Hippocampal formation (tissue), 2 donors: ENCODE measurements around the gene ABLIM2.

Experiments
- DNase-seq, 2 donors: peaks; one replicate each; lab custom pipeline; 2025; lab: John Stamatoyannopoulos, UW

Gene ABLIM2

GRCh38 chr4:7981738-7982394 is 176.7 kb downstream of the ABLIM2 start:
- no peak for DNase-seq

GRCh38 chr4:7980036-7980435 is 178.6 kb downstream of the ABLIM2 start:
- no peak for DNase-seq

GRCh38 chr4:7979652-7979968 is 179.0 kb downstream of the ABLIM2 start:
- DNase-seq = no peak

GRCh38 chr4:7978907-7979651 is 179.5 kb downstream of the ABLIM2 start:
- no peak for DNase-seq

- no peak for DNase-seq
Observed at GRCh38 chr4:7978489-7978888, 180.1 kb downstream of the ABLIM2 start.

DNA sequence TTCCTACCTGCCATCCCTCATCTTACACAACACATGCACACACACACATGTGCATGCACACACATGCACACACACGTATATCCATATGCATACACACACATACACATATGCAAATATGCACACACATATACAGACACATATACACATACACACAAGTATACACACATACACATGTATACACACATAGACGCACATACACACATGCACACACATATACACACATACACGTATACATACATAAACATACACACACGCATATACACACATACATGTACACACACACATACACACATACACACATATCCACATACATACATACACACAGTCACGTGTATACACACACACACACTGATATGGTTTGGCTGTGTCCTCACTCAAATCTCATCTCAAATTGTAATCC is 182.0 kb downstream of the ABLIM2 start:
- no peak for DNase-seq

GRCh38 chr4:7976025-7976424 is 182.6 kb downstream of the ABLIM2 start:
- no peak for DNase-seq

DNA sequence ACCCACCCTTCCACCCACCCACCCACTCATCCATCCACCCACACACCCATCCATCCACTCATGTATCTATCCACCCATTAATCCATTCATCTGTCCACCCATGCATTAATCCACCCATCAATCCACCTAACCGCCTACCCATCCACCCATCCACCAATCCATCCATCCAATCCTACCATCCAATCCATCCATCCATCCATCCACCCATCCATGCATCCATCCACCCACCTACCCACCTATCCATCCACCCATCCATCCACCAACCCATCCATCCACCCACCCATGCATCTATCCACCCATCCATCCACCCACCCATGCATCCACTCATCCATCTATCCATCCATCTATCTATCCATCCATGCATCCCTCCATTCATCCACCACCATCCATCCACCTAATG is 184.2 kb downstream of the ABLIM2 start:
- no peak for DNase-seq

DNA sequence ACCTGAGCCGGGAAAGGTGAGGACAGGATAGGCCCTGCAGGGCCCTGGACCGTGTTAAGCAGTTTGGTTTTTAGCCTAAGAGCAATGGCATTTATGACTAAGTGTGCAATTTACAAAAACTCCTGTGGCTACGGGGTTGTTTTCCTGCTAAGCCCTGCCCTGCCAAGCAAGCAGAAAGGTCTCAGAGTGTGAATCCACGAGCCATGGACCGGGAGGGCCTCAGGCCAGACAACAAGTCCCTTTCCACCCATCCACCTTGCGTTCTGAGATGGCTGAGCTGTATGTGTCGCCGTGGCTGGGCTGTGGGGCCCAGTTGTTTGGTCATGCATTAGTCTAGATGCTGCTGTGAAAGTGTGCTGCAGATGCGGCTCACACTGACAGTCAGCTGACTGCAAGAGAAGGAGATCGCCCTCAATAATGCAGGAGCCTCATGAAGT is 185.1 kb downstream of the ABLIM2 start:
- no peak for DNase-seq

GRCh38 chr4:7971881-7972500 is 186.6 kb downstream of the ABLIM2 start:
- DNase-seq = no peak

- DNase-seq = no peak
Observed at GRCh38 chr4:7971159-7971631, 187.4 kb downstream of the ABLIM2 start.

GRCh38 chr4:7970361-7970946 is 188.2 kb downstream of the ABLIM2 start:
- DNase-seq = no peak

- no peak for DNase-seq
Observed at GRCh38 chr4:7968262-7968896, 190.2 kb downstream of the ABLIM2 start.

DNA sequence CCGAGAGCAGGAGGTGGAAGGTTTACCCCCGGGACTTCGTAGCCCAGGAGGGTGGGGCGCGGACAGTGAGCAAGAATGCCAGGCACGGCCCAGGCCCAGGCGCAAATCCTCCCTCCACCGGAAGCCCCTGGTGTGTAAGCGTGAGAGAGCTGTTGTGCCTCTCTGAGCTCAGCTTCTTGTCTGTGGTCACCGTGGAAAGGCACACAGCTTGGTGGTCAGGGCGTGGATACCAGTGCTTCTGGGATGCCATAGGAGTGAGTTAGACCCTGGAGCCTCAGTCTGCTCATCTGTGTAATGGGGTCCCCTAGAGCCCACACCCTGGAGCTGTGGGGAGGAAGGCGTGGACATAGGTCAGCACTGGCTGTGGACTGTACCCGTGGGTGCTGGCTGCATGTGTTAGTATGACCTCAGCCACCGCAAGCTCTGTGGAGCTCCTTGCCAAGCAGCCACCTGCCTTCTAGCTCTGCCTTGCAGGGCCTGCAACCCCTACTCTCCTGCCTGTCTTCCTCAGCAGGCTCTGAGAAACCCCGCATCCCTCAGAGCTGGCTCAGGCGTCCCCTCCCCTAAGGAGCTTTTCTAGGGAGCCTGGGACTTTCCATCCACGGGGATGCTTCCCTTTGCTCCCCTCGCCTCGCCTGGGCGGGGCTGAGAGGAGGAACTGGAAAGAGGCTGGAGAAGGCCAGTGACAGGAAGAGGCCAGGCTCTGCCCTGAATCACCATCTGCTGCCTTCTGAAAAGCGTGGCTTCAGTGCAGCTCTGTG is 190.9 kb downstream of the ABLIM2 start:
- DNase-seq = no peak

GRCh38 chr4:7967063-7967440 is 191.6 kb downstream of the ABLIM2 start:
- no peak for DNase-seq

DNA sequence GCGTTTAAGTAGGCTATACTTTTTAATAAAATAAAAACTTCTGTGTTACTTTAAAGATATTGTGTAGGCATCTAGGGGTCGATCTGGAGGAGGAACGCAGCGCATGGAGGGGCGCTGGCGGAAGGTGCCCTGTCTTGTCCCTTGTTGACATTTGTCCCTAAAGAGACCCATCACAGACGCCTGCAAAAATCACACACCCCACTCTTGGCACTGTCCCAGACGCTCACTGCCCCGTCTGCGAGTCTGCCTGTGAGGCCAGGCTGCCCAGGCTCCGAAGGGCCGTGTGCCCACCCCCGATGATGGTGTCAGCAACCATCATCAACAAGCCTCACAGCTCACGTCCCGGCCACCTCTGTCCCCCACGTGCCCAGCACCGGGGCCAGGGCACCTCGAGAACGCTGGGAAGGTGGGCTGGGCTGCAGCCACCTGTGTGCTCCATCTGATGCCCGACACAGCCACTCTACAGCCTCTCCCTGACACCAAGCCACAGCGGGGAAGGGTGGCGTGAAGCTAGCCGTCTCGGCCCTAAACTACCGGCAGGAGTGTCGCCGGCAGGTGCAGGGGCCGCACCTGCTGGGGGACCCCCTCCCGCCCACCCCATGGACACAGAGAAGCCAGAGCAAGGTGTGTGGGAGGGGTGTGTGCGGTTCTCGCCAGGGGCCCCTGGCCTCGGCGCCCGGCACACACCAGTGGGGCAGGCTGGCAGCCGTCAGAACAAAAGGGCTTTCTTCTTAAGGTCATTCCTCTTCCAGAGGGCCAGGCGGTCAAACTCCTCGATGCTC is 192.1 kb downstream of the ABLIM2 start:
- no peak for DNase-seq

GRCh38 chr4:7964890-7965662 is 193.5 kb downstream of the ABLIM2 start:
- no peak for DNase-seq

DNA sequence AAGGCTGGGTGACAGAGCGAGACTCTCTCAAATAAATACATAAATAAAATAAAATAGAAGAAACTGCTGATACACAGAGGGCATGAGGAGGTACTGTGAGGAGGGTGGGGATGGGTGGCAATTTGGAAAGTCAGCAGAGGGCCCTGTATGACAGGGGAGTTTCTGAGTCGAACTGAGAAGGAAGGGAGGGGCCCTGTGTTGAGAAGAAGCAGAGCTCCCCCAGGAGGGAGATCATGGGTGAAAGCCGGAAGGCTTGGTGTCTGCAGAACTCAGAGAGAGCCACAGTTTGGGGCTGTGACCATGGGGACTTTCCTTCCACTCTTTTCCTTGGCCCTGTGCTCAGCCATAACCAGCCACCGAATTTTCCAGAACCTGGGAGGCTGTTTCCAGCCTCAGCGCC is 194.2 kb downstream of the ABLIM2 start:
- DNase-seq = no peak

DNA sequence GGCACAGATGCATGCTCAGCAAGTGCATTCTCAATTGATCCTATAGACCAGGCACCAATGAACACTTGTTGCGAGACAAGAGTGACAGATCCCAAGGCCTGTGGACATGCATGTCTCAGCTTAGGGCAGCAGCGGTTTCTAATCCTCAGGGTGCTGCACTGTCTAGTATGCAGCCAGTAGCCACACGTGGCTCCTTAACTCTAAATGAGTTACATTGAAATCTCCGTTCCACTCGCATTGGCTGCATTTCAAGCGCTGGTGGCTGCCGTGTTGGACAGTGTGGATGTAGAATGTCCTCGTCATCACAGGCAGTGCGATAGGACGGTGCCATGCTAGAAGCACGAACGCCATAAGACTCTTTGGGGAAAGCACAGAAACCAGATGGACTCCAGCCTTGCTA is 194.9 kb downstream of the ABLIM2 start:
- DNase-seq = no peak
